WTC11 (cell line): ENCODE data around the gene BCL2L1. TPM values are rescaled to one million over a fixed set of nuclear protein-coding genes. Genes with fewer than 3 reads are reported as not detected.

Experiments used
- ATAC-seq: fragments of 200-7000 bp; cut with Tn5 transposase; 2 replicates; pipeline ENCODE4 v1.10.0; 2021; ENCODE audit warnings: mild to moderate bottlenecking, moderate library complexity
- CTCF ChIA-PET: fragments of 300-600 bp; sonication (Branson Sonifier 250); formaldehyde crosslinking; loops from one replicate; lab custom pipeline; 2021; ENCODE audit warnings: antibody characterized with exemption; lab: Charles Lee
- POLR2A ChIA-PET: fragments of 350-600 bp; sonication (Branson Sonifier 250); formaldehyde crosslinking; loops from one replicate; lab custom pipeline; 2021; ENCODE audit warnings: antibody characterized with exemption; lab: Charles Lee
- DNase-seq: peaks from one replicate; pipeline ENCODE4 v3.0.0; 2021; ENCODE audit warnings: low spot score
- H3K27ac Mint-ChIP-seq: 2 replicates; pipeline ENCODE4 v1.8.0; 2021; ENCODE audit warnings: mixed read lengths
- H3K27me3 Mint-ChIP-seq: 2 replicates; pipeline ENCODE4 v1.8.0; 2021; ENCODE audit warnings: low read depth, mild to moderate bottlenecking, moderate library complexity, mixed read lengths
- H3K36me3 Mint-ChIP-seq: 2 replicates; pipeline ENCODE4 v1.8.0; 2021; ENCODE audit warnings: mixed read lengths
- H3K4me1 Mint-ChIP-seq: 2 replicates; pipeline ENCODE4 v1.8.0; 2022; ENCODE audit warnings: mixed read lengths
- H3K4me3 Mint-ChIP-seq: 2 replicates; pipeline ENCODE4 v1.8.0; 2021; ENCODE audit warnings: mild to moderate bottlenecking, moderate library complexity, mixed read lengths
- H3K9me3 Mint-ChIP-seq: 2 replicates; pipeline ENCODE4 v1.8.0; 2021; ENCODE audit warnings: mixed read lengths
- CREB1 ChIP-seq: sonication (generic); formaldehyde crosslinking; IDR thresholded peaks from 2 replicates; pipeline ENCODE4 v1.8.0; 2023; ENCODE audit warnings: mild to moderate bottlenecking, missing genetic modification reagents
- CREM ChIP-seq: sonication (generic); formaldehyde crosslinking; IDR thresholded peaks from 2 replicates; pipeline ENCODE4 v1.8.1; 2022; ENCODE audit warnings: mild to moderate bottlenecking, missing genetic modification reagents, moderate library complexity
- ETV6 ChIP-seq: sonication (generic); formaldehyde crosslinking; IDR thresholded peaks from 2 replicates; pipeline ENCODE4 v1.8.1; 2022; ENCODE audit warnings: mild to moderate bottlenecking, missing genetic modification reagents
- FOXK1 ChIP-seq: sonication (generic); formaldehyde crosslinking; IDR thresholded peaks from 2 replicates; pipeline ENCODE4 v1.8.0; 2022; ENCODE audit warnings: mild to moderate bottlenecking, moderate library complexity, missing genetic modification reagents
- FOXP1 ChIP-seq: sonication (generic); formaldehyde crosslinking; IDR thresholded peaks from 2 replicates; pipeline ENCODE4 v1.8.0; 2022; ENCODE audit warnings: missing genetic modification reagents, mild to moderate bottlenecking, moderate library complexity, borderline replicate concordance
- GABPB1 ChIP-seq: sonication (generic); formaldehyde crosslinking; IDR thresholded peaks from 2 replicates; pipeline ENCODE4 v1.8.1; 2023; ENCODE audit warnings: mild to moderate bottlenecking, missing genetic modification reagents
- GRHL2 ChIP-seq: fragments of 250-450 bp; sonication (Bioruptor Pico); IDR thresholded peaks from 2 replicates; pipeline ENCODE4 v1.8.0; 2022; ENCODE audit warnings: mild to moderate bottlenecking, moderate library complexity; ENCODE audit not compliant: insufficient replicate concordance, severe bottlenecking
- NFE2L1 ChIP-seq: sonication (generic); formaldehyde crosslinking; IDR thresholded peaks from 2 replicates; pipeline ENCODE4 v1.8.1; 2023; ENCODE audit warnings: missing genetic modification reagents
- NR2C2 ChIP-seq: sonication (generic); formaldehyde crosslinking; IDR thresholded peaks from 2 replicates; pipeline ENCODE4 v1.8.0; 2022; ENCODE audit warnings: mild to moderate bottlenecking, missing genetic modification reagents
- NR3C1 ChIP-seq: sonication (generic); formaldehyde crosslinking; conservative IDR thresholded peaks from 2 replicates; pipeline ENCODE4 v1.8.1; 2023; ENCODE audit warnings: low read depth, mild to moderate bottlenecking, missing genetic modification reagents
- SOX15 ChIP-seq: fragments of 250-450 bp; sonication (Bioruptor Pico); IDR thresholded peaks from 2 replicates; pipeline ENCODE4 v1.9.0; 2021; ENCODE audit warnings: mild to moderate bottlenecking
- SP1 ChIP-seq: sonication (generic); formaldehyde crosslinking; conservative IDR thresholded peaks from 2 replicates; pipeline ENCODE4 v1.8.1; 2022; ENCODE audit warnings: missing genetic modification reagents
- TEAD4 ChIP-seq: sonication (generic); formaldehyde crosslinking; IDR thresholded peaks from 2 replicates; pipeline ENCODE4 v1.8.0; 2022; ENCODE audit warnings: mild to moderate bottlenecking, missing genetic modification reagents
- ZNF219 ChIP-seq: sonication (generic); formaldehyde crosslinking; IDR thresholded peaks from 2 replicates; pipeline ENCODE4 v1.8.0; 2023; ENCODE audit warnings: missing genetic modification reagents, mild to moderate bottlenecking, borderline replicate concordance
- ZNF263 ChIP-seq: sonication (generic); formaldehyde crosslinking; IDR thresholded peaks from 2 replicates; pipeline ENCODE4 v1.8.1; 2022; ENCODE audit warnings: low read depth, mild to moderate bottlenecking, moderate library complexity, missing genetic modification reagents
- ZNF396 ChIP-seq: fragments of 250-450 bp; sonication (Bioruptor Pico); IDR thresholded peaks from 2 replicates; pipeline ENCODE4 v1.8.0; 2021; ENCODE audit warnings: mild to moderate bottlenecking, moderate library complexity, borderline replicate concordance
- ZNF416 ChIP-seq: fragments of 250-450 bp; sonication (Bioruptor Pico); IDR thresholded peaks from 2 replicates; pipeline ENCODE4 v1.9.0; 2021; ENCODE audit warnings: mild to moderate bottlenecking, inconsistent platforms
- ZNF671 ChIP-seq: fragments of 250-450 bp; sonication (Bioruptor Pico); IDR thresholded peaks from 2 replicates; pipeline ENCODE4 v1.8.0; 2021; ENCODE audit warnings: mild to moderate bottlenecking
- total RNA-seq: library from RNA; stranded (reverse); gene quantifications from 3 replicates; pipeline ENCODE4 v1.2.3, GENCODE V29; 2021
- TF ChIP-seq, protein P1 (sequence below): sonication (generic); formaldehyde crosslinking; conservative IDR thresholded peaks from 2 replicates; pipeline ENCODE4 v1.8.1; 2022; ENCODE audit warnings: mild to moderate bottlenecking, missing genetic modification reagents
- TF ChIP-seq, protein P2 (sequence below): sonication (generic); formaldehyde crosslinking; IDR thresholded peaks from 2 replicates; pipeline ENCODE4 v1.8.0; 2022; ENCODE audit warnings: mild to moderate bottlenecking, missing genetic modification reagents
- TF ChIP-seq, protein P3 (sequence below): sonication (generic); formaldehyde crosslinking; IDR thresholded peaks from 2 replicates; pipeline ENCODE4 v1.8.0; 2022; ENCODE audit warnings: missing genetic modification reagents
- TF ChIP-seq, protein P4 (sequence below): sonication (generic); formaldehyde crosslinking; IDR thresholded peaks from 2 replicates; pipeline ENCODE4 v1.8.0; 2022; ENCODE audit warnings: mild to moderate bottlenecking, missing genetic modification reagents
- TF ChIP-seq, protein P5 (sequence below): sonication (generic); formaldehyde crosslinking; IDR thresholded peaks from 2 replicates; pipeline ENCODE4 v1.8.1; 2023; ENCODE audit warnings: mild to moderate bottlenecking, missing genetic modification reagents
- TF ChIP-seq, protein P6 (sequence below): fragments of 200-600 bp; IDR thresholded peaks from 2 replicates; pipeline ENCODE4 v1.8.0; 2022; ENCODE audit warnings: antibody characterized with exemption
- TF ChIP-seq, protein P7 (sequence below): sonication (generic); formaldehyde crosslinking; IDR thresholded peaks from 2 replicates; pipeline ENCODE4 v1.8.0; 2022; ENCODE audit warnings: mild to moderate bottlenecking, missing genetic modification reagents

Gene BCL2L1
- total RNA-seq, 1 experiment from 2014 or later = 62.0 TPM

DNA sequence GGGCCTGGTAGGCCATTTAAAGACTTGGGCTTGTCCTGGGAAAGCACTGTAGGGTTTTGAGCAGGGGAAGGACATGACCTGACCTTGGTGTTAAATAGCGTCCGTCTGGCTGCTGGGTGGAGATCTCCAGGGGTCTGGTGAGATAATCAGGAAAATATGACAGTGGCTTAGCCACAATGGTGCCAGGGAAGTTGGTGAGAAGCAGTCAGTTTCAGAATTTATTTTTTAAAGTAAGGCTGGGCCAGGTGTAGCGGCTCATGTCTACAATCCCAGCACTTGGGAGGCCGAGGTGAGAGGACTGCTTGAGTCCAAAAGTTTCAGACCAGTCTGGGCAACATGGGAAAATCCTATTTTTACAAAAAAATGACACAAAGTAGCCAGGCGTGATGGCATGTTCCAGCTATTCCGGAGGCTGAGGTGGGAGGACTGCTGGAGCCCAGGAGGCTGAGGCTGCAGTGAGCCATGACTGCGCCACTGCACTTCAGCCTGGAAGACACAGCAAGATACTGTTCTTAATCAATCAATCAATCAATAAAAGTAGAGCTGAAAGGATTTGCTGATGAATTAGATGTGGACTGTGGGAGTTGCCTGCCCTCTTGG is 41.4 kb downstream of the BCL2L1 start:
- peak overlapping the region; percentile 90 for H3K27ac Mint-ChIP-seq
- no peak for DNase-seq
- peaks cover 46% of the 10 kb centered on the region for H3K4me1 Mint-ChIP-seq
- ChIA-PET POLR2A (no interaction called here), CTCF (no interaction called here)
- H3K27me3 Mint-ChIP-seq = no peaks in the 10 kb centered on the region
- H3K4me3 Mint-ChIP-seq = no peak overlapping the region
- no peak for ATAC-seq
- H3K36me3 Mint-ChIP-seq = peaks cover 9% of the 10 kb centered on the region; the same call in 1 of the 2 replicates
- no peaks in the 10 kb centered on the region for H3K9me3 Mint-ChIP-seq
- no peak for TF ChIP-seq ZNF219 (CRISPR knock-in tag)
- TF ChIP-seq, protein P1, sequence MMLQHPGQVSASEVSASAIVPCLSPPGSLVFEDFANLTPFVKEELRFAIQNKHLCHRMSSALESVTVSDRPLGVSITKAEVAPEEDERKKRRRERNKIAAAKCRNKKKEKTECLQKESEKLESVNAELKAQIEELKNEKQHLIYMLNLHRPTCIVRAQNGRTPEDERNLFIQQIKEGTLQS = no peak
- TF ChIP-seq SOX15 (CRISPR knock-in tag) = no peak
- no peak for TF ChIP-seq ZNF416 (CRISPR knock-in tag)
- no peak for TF ChIP-seq GABPB1 (CRISPR knock-in tag)
- TF ChIP-seq, protein P2, sequence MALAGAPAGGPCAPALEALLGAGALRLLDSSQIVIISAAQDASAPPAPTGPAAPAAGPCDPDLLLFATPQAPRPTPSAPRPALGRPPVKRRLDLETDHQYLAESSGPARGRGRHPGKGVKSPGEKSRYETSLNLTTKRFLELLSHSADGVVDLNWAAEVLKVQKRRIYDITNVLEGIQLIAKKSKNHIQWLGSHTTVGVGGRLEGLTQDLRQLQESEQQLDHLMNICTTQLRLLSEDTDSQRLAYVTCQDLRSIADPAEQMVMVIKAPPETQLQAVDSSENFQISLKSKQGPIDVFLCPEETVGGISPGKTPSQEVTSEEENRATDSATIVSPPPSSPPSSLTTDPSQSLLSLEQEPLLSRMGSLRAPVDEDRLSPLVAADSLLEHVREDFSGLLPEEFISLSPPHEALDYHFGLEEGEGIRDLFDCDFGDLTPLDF (CRISPR knock-in tag) = no peak
- no peak for TF ChIP-seq GRHL2 (CRISPR knock-in tag)
- TF ChIP-seq, protein P3, sequence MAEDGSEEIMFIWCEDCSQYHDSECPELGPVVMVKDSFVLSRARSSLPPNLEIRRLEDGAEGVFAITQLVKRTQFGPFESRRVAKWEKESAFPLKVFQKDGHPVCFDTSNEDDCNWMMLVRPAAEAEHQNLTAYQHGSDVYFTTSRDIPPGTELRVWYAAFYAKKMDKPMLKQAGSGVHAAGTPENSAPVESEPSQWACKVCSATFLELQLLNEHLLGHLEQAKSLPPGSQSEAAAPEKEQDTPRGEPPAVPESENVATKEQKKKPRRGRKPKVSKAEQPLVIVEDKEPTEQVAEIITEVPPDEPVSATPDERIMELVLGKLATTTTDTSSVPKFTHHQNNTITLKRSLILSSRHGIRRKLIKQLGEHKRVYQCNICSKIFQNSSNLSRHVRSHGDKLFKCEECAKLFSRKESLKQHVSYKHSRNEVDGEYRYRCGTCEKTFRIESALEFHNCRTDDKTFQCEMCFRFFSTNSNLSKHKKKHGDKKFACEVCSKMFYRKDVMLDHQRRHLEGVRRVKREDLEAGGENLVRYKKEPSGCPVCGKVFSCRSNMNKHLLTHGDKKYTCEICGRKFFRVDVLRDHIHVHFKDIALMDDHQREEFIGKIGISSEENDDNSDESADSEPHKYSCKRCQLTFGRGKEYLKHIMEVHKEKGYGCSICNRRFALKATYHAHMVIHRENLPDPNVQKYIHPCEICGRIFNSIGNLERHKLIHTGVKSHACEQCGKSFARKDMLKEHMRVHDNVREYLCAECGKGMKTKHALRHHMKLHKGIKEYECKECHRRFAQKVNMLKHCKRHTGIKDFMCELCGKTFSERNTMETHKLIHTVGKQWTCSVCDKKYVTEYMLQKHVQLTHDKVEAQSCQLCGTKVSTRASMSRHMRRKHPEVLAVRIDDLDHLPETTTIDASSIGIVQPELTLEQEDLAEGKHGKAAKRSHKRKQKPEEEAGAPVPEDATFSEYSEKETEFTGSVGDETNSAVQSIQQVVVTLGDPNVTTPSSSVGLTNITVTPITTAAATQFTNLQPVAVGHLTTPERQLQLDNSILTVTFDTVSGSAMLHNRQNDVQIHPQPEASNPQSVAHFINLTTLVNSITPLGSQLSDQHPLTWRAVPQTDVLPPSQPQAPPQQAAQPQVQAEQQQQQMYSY = no peak
- no peak for TF ChIP-seq FOXP1 (CRISPR knock-in tag)
- TF ChIP-seq, protein P4, sequence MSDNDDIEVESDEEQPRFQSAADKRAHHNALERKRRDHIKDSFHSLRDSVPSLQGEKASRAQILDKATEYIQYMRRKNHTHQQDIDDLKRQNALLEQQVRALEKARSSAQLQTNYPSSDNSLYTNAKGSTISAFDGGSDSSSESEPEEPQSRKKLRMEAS (CRISPR knock-in tag) = no peak
- no peak for TF ChIP-seq ETV6 (CRISPR knock-in tag)
- TF ChIP-seq, protein P5, sequence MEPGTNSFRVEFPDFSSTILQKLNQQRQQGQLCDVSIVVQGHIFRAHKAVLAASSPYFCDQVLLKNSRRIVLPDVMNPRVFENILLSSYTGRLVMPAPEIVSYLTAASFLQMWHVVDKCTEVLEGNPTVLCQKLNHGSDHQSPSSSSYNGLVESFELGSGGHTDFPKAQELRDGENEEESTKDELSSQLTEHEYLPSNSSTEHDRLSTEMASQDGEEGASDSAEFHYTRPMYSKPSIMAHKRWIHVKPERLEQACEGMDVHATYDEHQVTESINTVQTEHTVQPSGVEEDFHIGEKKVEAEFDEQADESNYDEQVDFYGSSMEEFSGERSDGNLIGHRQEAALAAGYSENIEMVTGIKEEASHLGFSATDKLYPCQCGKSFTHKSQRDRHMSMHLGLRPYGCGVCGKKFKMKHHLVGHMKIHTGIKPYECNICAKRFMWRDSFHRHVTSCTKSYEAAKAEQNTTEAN (CRISPR knock-in tag) = no peak
- no peak for TF ChIP-seq FOXK1 (CRISPR knock-in tag)
- TF ChIP-seq, protein P6, sequence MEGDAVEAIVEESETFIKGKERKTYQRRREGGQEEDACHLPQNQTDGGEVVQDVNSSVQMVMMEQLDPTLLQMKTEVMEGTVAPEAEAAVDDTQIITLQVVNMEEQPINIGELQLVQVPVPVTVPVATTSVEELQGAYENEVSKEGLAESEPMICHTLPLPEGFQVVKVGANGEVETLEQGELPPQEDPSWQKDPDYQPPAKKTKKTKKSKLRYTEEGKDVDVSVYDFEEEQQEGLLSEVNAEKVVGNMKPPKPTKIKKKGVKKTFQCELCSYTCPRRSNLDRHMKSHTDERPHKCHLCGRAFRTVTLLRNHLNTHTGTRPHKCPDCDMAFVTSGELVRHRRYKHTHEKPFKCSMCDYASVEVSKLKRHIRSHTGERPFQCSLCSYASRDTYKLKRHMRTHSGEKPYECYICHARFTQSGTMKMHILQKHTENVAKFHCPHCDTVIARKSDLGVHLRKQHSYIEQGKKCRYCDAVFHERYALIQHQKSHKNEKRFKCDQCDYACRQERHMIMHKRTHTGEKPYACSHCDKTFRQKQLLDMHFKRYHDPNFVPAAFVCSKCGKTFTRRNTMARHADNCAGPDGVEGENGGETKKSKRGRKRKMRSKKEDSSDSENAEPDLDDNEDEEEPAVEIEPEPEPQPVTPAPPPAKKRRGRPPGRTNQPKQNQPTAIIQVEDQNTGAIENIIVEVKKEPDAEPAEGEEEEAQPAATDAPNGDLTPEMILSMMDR = no peak

DNA sequence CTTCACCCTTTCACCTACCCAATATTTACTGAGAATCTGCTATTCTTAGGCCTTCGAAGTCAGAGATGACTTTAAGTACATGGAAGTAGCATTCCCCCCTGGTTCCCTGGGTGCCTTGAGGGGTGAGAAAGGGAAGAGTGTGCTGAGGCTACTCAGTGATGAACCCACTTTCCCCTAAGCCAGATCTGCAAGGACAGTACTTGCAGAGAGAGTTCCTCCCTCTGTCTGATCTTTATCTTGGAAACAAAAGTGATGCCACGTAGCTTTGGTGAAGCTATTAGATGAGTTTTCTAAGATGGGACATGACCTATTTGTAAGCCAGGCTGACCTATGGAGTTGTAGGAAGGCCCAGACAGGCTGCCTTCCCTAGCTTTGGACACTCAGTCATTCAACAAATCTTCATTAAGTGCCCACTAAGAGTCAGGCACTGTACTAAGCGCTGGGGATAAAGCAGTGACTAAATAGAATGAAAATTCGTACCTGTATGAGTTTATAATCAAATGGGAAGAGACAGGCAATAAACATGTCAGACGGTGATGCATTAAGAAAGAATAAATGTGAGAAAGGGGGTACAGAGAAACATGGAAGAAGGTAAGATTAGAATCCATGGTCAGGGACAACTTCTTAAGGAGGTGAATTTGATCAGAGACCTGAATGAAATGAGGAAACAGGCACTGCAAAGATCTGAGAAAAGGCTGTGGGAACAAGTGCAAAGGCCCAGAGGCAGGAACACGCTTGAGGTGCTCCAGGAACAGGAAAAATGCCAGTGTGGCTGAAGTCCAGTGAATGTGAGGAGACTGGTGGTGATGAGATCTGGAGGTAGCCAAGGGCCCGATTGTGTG is 42.2 kb downstream of the BCL2L1 start:
- Mint-ChIP-seq H3K27ac (peak overlapping the region; percentile 90), H3K4me3 (no peak overlapping the region), H3K36me3 (peaks cover 9% of the 10 kb centered on the region; the same call in 1 of the 2 replicates), H3K9me3 (no peaks in the 10 kb centered on the region), H3K27me3 (no peaks in the 10 kb centered on the region), H3K4me1 (peaks cover 43% of the 10 kb centered on the region)
- ATAC-seq (no peak), DNase-seq (no peak)
- ChIA-PET POLR2A (no interaction called here), CTCF (interaction anchor here (1.6 to 6.3 kb wide), 2 partner anchors 19 to 43 kb away, joined by 14 to 49 read pairs; no protein-coding TSS in a partner anchor)
- TF ChIP-seq CREM (no peak), NFE2L1 (CRISPR knock-in tag) (no peak), NR2C2 (CRISPR knock-in tag) (no peak), ZNF263 (CRISPR knock-in tag) (no peak), ZNF671 (no peak), SOX15 (CRISPR knock-in tag) (no peak), TEAD4 (CRISPR knock-in tag) (no peak), ZNF396 (CRISPR knock-in tag) (no peak), ETV6 (CRISPR knock-in tag) (no peak), SP1 (CRISPR knock-in tag) (no peak), CREB1 (no peak), NR3C1 (CRISPR knock-in tag) (no peak), GRHL2 (CRISPR knock-in tag) (no peak)
- TF ChIP-seq, protein P7, sequence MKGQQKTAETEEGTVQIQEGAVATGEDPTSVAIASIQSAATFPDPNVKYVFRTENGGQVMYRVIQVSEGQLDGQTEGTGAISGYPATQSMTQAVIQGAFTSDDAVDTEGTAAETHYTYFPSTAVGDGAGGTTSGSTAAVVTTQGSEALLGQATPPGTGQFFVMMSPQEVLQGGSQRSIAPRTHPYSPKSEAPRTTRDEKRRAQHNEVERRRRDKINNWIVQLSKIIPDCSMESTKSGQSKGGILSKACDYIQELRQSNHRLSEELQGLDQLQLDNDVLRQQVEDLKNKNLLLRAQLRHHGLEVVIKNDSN (CRISPR knock-in tag) = no peak
